ENCODE data around the gene STAB2. TPM values are rescaled to one million over a fixed set of nuclear protein-coding genes. Genes with fewer than 3 reads are reported as not detected.

STAB2 gene
- total and polyA plus RNA-seq, 4 donors: 3.4 to 42.6 (median 16.6) TPM

DNA sequence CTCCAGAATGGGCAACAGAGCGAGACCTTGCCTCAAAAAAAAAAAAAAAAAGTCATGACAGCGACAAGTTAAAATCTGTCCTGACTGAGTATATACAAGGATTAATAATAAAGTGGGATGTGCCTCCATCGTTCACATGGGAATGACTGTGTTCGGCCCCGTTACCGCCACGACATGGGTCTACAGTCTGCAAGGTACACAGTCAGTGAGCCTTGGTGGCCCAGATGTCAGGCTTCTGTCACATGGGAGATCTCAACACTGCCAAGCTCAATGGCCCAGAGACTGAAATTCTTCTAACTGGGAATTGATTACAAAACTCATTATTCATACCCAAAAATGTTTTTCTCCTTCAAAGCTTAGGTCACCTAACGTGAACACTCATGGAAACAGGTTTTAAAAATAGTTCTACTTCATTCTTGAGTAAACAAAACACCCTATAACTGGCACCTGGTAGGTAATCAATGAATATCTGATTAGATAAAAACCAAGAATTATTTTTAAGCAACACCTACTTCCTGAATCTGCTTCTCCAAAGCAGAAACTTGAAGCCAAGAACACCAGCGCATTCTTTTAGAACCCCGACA, 188.0 kb downstream of the STAB2 start:
- peaks cover 3 to 26% (median 5%) of the 10 kb centered on the region in 4 donors for H3K36me3 ChIP-seq (ENCODE audit: control insufficient read depth in 4 of 4, insufficient read depth in 3 of 4, low read depth in 1 of 4, low read length in 3 of 4)
- no peak for DNase-seq (ENCODE audit: low spot score)
- no peaks in the 10 kb centered on the region for H3K27me3 ChIP-seq (ENCODE audit: control insufficient read depth in 4 of 4, insufficient read depth in 4 of 4, low read length in 3 of 4)
- peaks cover 5 to 22% (median 12%) of the 10 kb centered on the region in 4 donors for H3K4me1 ChIP-seq (ENCODE audit: control insufficient read depth in 4 of 4, insufficient read depth in 4 of 4, low read length in 3 of 4)
- no peaks in the 10 kb centered on the region for H3K9me3 ChIP-seq (ENCODE audit: control insufficient read depth in 4 of 4, low read length in 3 of 4)
- WGBS: 90% methylated on average over 10 of the region's 10 CpGs
- no peak overlapping the region for H3K4me3 ChIP-seq (ENCODE audit: low read depth in 1 of 3, low read length in 3 of 3)
- H3K9ac ChIP-seq (ENCODE audit: low read depth in 1 of 2, low read length in 2 of 2): no peak overlapping the region
- H3K27ac ChIP-seq (ENCODE audit: low read depth in 1 of 2, low read length in 2 of 2): no peak overlapping the region
- TF ChIP-seq JUND (IDR thresholded peaks at IDR 0.05) (no peak), YY1 (IDR thresholded peaks at IDR 0.05) (no peak), GABPA (IDR thresholded peaks at IDR 0.05 in 1 of 2, conservative IDR thresholded peaks at IDR 0.05 in 1 of 2) (no peak), HNF4G (IDR thresholded peaks at IDR 0.05) (no peak), EGR1 (IDR thresholded peaks at IDR 0.05; ENCODE audit: low read depth in 2 of 2) (no peak), NR2F2 (IDR thresholded peaks at IDR 0.05) (no peak), TAF1 (conservative IDR thresholded peaks at IDR 0.05) (no peak), SP1 (IDR thresholded peaks at IDR 0.05) (no peak), HNF4A (conservative IDR thresholded peaks at IDR 0.05) (no peak), FOXA1 (IDR thresholded peaks at IDR 0.05) (no peak), RXRA (IDR thresholded peaks at IDR 0.05) (no peak)
- TF ChIP-seq, protein P1, sequence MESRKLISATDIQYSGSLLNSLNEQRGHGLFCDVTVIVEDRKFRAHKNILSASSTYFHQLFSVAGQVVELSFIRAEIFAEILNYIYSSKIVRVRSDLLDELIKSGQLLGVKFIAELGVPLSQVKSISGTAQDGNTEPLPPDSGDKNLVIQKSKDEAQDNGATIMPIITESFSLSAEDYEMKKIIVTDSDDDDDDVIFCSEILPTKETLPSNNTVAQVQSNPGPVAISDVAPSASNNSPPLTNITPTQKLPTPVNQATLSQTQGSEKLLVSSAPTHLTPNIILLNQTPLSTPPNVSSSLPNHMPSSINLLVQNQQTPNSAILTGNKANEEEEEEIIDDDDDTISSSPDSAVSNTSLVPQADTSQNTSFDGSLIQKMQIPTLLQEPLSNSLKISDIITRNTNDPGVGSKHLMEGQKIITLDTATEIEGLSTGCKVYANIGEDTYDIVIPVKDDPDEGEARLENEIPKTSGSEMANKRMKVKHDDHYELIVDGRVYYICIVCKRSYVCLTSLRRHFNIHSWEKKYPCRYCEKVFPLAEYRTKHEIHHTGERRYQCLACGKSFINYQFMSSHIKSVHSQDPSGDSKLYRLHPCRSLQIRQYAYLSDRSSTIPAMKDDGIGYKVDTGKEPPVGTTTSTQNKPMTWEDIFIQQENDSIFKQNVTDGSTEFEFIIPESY (IDR thresholded peaks at IDR 0.05): no peak
- TF ChIP-seq, protein P2, sequence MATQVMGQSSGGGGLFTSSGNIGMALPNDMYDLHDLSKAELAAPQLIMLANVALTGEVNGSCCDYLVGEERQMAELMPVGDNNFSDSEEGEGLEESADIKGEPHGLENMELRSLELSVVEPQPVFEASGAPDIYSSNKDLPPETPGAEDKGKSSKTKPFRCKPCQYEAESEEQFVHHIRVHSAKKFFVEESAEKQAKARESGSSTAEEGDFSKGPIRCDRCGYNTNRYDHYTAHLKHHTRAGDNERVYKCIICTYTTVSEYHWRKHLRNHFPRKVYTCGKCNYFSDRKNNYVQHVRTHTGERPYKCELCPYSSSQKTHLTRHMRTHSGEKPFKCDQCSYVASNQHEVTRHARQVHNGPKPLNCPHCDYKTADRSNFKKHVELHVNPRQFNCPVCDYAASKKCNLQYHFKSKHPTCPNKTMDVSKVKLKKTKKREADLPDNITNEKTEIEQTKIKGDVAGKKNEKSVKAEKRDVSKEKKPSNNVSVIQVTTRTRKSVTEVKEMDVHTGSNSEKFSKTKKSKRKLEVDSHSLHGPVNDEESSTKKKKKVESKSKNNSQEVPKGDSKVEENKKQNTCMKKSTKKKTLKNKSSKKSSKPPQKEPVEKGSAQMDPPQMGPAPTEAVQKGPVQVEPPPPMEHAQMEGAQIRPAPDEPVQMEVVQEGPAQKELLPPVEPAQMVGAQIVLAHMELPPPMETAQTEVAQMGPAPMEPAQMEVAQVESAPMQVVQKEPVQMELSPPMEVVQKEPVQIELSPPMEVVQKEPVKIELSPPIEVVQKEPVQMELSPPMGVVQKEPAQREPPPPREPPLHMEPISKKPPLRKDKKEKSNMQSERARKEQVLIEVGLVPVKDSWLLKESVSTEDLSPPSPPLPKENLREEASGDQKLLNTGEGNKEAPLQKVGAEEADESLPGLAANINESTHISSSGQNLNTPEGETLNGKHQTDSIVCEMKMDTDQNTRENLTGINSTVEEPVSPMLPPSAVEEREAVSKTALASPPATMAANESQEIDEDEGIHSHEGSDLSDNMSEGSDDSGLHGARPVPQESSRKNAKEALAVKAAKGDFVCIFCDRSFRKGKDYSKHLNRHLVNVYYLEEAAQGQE (IDR thresholded peaks at IDR 0.05): no peak
- TF ChIP-seq, protein P3, sequence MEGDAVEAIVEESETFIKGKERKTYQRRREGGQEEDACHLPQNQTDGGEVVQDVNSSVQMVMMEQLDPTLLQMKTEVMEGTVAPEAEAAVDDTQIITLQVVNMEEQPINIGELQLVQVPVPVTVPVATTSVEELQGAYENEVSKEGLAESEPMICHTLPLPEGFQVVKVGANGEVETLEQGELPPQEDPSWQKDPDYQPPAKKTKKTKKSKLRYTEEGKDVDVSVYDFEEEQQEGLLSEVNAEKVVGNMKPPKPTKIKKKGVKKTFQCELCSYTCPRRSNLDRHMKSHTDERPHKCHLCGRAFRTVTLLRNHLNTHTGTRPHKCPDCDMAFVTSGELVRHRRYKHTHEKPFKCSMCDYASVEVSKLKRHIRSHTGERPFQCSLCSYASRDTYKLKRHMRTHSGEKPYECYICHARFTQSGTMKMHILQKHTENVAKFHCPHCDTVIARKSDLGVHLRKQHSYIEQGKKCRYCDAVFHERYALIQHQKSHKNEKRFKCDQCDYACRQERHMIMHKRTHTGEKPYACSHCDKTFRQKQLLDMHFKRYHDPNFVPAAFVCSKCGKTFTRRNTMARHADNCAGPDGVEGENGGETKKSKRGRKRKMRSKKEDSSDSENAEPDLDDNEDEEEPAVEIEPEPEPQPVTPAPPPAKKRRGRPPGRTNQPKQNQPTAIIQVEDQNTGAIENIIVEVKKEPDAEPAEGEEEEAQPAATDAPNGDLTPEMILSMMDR (IDR thresholded peaks at IDR 0.05; ENCODE audit: low read depth, low read length, missing input control): no peak

DNA sequence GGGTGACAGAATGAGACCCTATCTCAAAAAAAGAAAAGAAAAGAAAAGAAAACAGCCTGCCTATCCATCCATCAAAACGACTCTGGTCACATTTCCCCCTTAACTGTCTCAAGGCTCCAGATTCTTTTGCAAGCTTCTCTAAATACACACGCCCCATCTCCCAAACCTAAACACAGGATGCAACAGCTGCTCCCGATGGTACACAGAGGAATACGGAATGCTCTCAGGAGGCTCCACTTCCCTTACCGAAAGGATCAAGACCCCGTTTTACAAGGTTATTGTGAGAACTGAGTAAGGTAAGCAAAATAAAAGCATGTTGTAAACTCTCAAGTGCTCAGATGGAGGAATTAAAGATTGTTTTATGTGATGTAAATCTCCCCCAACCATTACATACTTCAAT, 191.7 kb downstream of the STAB2 start:
- 89% methylated on average over 6 of the region's 6 CpGs for WGBS
- no peaks in the 10 kb centered on the region for H3K9me3 ChIP-seq (ENCODE audit: control insufficient read depth in 4 of 4, low read length in 3 of 4)
- H3K27me3 ChIP-seq (ENCODE audit: control insufficient read depth in 4 of 4, insufficient read depth in 4 of 4, low read length in 3 of 4): no peaks in the 10 kb centered on the region
- no peak overlapping the region for H3K4me3 ChIP-seq (ENCODE audit: low read depth in 1 of 3, low read length in 3 of 3)
- peaks cover 3 to 28% (median 7%) of the 10 kb centered on the region in 4 donors for H3K36me3 ChIP-seq (ENCODE audit: control insufficient read depth in 4 of 4, insufficient read depth in 3 of 4, low read depth in 1 of 4, low read length in 3 of 4)
- no peak for DNase-seq (ENCODE audit: low spot score)
- H3K4me1 ChIP-seq (ENCODE audit: control insufficient read depth in 4 of 4, insufficient read depth in 4 of 4, low read length in 3 of 4): peaks cover 0 to 7% (median 5%) of the 10 kb centered on the region in 4 donors
- TF ChIP-seq, protein P3 (IDR thresholded peaks at IDR 0.05; ENCODE audit: low read depth, low read length, missing input control): no peak
- TF ChIP-seq HNF4G (IDR thresholded peaks at IDR 0.05) (no peak), YY1 (IDR thresholded peaks at IDR 0.05) (no peak)
- no peak overlapping the region for H3K27ac ChIP-seq (ENCODE audit: low read depth in 1 of 2, low read length in 2 of 2)
- H3K9ac ChIP-seq (ENCODE audit: low read depth in 1 of 2, low read length in 2 of 2): no peak overlapping the region

All from liver (tissue), 9 donors.